Activated T-helper 9 cell treated with anti-CD3 and anti-CD28 coated beads, Interleukin-2, amount 50 U/mL, for 16 hours (primary cell): ENCODE data around the gene RCOR1.
"Not testable (repeated sequence)": the region's sequence is repeated elsewhere in the genome, so short reads cannot be mapped to it uniquely, and the experiment has no call there.

Experiments used
- DNase-seq: peaks from one replicate; pipeline ENCODE4 v3.0.0-alpha.2; 2020; ENCODE audit warnings: low read depth

The RCOR1 gene

GRCh38 chr14:102571043-102571442, 21.4 kb upstream of the RCOR1 start:
- no peak for DNase-seq

- DNase-seq = no peak
Measured at GRCh38 chr14:102571478-102572042, 20.9 kb upstream of the RCOR1 start.

GRCh38 chr14:102573161-102573560, 19.3 kb upstream of the RCOR1 start:
- not testable (repeated sequence) for DNase-seq

GRCh38 chr14:102573591-102574046, 18.8 kb upstream of the RCOR1 start:
- DNase-seq = no peak

GRCh38 chr14:102574281-102575159, 17.9 kb upstream of the RCOR1 start:
- no peak for DNase-seq

- no peak for DNase-seq
Measured at GRCh38 chr14:102575160-102575845, 17.1 kb upstream of the RCOR1 start.

GRCh38 chr14:102575846-102576428, 16.5 kb upstream of the RCOR1 start:
- DNase-seq = not testable (repeated sequence)

GRCh38 chr14:102578821-102579220, 13.6 kb upstream of the RCOR1 start:
- no peak for DNase-seq

- no peak for DNase-seq
Measured at GRCh38 chr14:102579696-102580549, 12.5 kb upstream of the RCOR1 start.

GRCh38 chr14:102580550-102581110, 11.8 kb upstream of the RCOR1 start:
- DNase-seq = no peak

GRCh38 chr14:102581193-102581592, 11.3 kb upstream of the RCOR1 start:
- no peak for DNase-seq

GRCh38 chr14:102583726-102584125, 8.7 kb upstream of the RCOR1 start:
- DNase-seq = no peak

GRCh38 chr14:102584871-102585869, 7.3 kb upstream of the RCOR1 start:
- no peak for DNase-seq

GRCh38 chr14:102586420-102587104, 5.9 kb upstream of the RCOR1 start:
- no peak for DNase-seq

GRCh38 chr14:102588821-102589220, 3.6 kb upstream of the RCOR1 start:
- no peak for DNase-seq

GRCh38 chr14:102589761-102590290, 2.6 kb upstream of the RCOR1 start:
- no peak for DNase-seq

- DNase-seq = no peak
Measured at GRCh38 chr14:102590667-102591099, 1.8 kb upstream of the RCOR1 start.

GRCh38 chr14:102591372-102591943, 991 bp upstream of the RCOR1 start:
- DNase-seq = peak; percentile 17

- peak; percentile 22 for DNase-seq
Measured at GRCh38 chr14:102592763-102593060, 263 bp downstream of the RCOR1 start.
